HCT116 (cell line): Measurements from ENCODE around the gene USP50. TPM values are rescaled to one million over a fixed set of nuclear protein-coding genes. Genes with fewer than 3 reads are reported as not detected.

Experiments used
- ATAC-seq: fragments of 200-7000 bp; cut with Tn5 transposase; 2 replicates; pipeline ENCODE4 v1.9.1; 2020; ENCODE audit warnings: mild to moderate bottlenecking, moderate library complexity
- BruUV-seq: library from RNA; stranded (reverse); fragments of 400-500 nt; replicated peaks from 2 replicates; lab custom pipeline; 2021; lab: Mats Ljungman, UMichigan
- CTCF ChIA-PET: fragments of 300-600 bp; sonication (Branson Sonifier 250); formaldehyde crosslinking; loops from one replicate; lab custom pipeline; 2021; ENCODE audit warnings: antibody characterized with exemption; lab: Charles Lee
- POLR2A ChIA-PET: fragments of 300-600, 350-600 bp; sonication (Branson Sonifier 250); formaldehyde crosslinking; loops from one replicate; lab custom pipeline; 2021; ENCODE audit warnings: antibody characterized with exemption; lab: Charles Lee
- RAD21 ChIA-PET, 2 experiments: fragments of 300-600 bp; sonication (Branson Sonifier 250); formaldehyde crosslinking; loops; one replicate each; lab custom pipeline; 2023; ENCODE audit warnings: low total read pairs in 2 of 2; ENCODE audit not compliant: uncharacterized antibody in 2 of 2, unreplicated experiment in 2 of 2, low non-redundant PET in 1 of 2; lab: Charles Lee
- DNase-seq: peaks from one replicate; pipeline ENCODE4 v3.0.0-alpha.2; 2010; ENCODE audit warnings: low read depth, low spot score
- H2AFZ ChIP-seq: fragments of 200-600 bp; shearing (Covaris generic), sonication (generic); 2 replicates; pipeline ENCODE4 v1.6.1; 2017; ENCODE audit warnings: low read depth, mixed run types, mixed read lengths, antibody characterized with exemption, low read length; ENCODE audit not compliant: poor library complexity, severe bottlenecking
- H3K27ac ChIP-seq: 2 replicates; pipeline ENCODE4 v1.5.1; 2012; ENCODE audit warnings: low read depth, low read length
- H3K27me3 ChIP-seq: fragments of 200-600 bp; sonication (generic); 2 replicates; pipeline ENCODE4 v1.6.1; 2016; ENCODE audit warnings: mixed run types, low read length, mixed read lengths; ENCODE audit not compliant: insufficient read depth
- H3K36me3 ChIP-seq, 2 experiments: fragments of 200-500 bp in 1 of 2; fragments of 200-600 bp in 1 of 2; sonication (Bioruptor generic) in 1 of 2; sonication (generic) in 1 of 2; 2 replicates each; pipeline versions ENCODE4 v1.5.1 to v1.6.1; 2014 to 2016; ENCODE audit warnings: low read length in 2 of 2, inconsistent platforms in 1 of 2, mixed read lengths in 1 of 2, mixed run types in 1 of 2; ENCODE audit not compliant: insufficient read depth in 2 of 2, control insufficient read depth in 1 of 2
- H3K4me1 ChIP-seq, 2 experiments: fragments of 200-600 bp in 1 of 2; sonication (generic) in 1 of 2; 2 replicates each; pipeline versions ENCODE4 v1.5.1 to v1.6.1; 2012 to 2017; ENCODE audit warnings: low read length in 2 of 2, inconsistent platforms in 1 of 2, mild to moderate bottlenecking in 1 of 2, mixed read lengths in 1 of 2, mixed run types in 1 of 2, moderate library complexity in 1 of 2; ENCODE audit not compliant: insufficient read depth in 2 of 2, control insufficient read depth in 1 of 2
- H3K4me2 ChIP-seq: fragments of 200-600 bp; sonication (generic); 2 replicates; pipeline ENCODE4 v1.6.1; 2017; ENCODE audit warnings: mixed run types, low read length, mixed read lengths
- H3K4me3 ChIP-seq, 2 experiments: fragments of 200-600 bp in 1 of 2; sonication (generic) in 1 of 2; replicated peaks in 1 of 2; 2 replicates each; pipeline ENCODE4 v1.5.1; 2011 to 2016; ENCODE audit warnings: low read length in 2 of 2, control low read depth in 1 of 2, low read depth in 1 of 2, mild to moderate bottlenecking in 1 of 2, mixed read lengths in 1 of 2, mixed run types in 1 of 2
- H3K79me2 ChIP-seq: fragments of 200-600 bp; sonication (generic); 2 replicates; pipeline ENCODE4 v1.6.1; 2017; ENCODE audit warnings: mild to moderate bottlenecking, mixed run types, low read length, moderate library complexity, mixed read lengths; ENCODE audit not compliant: insufficient read depth
- H3K9ac ChIP-seq: fragments of 200-600 bp; sonication (generic); 2 replicates; pipeline ENCODE4 v1.6.1; 2016; ENCODE audit warnings: low read length, mixed read lengths
- H3K9me2 ChIP-seq: fragments of 200-600 bp; sonication (generic), shearing (Covaris generic); 2 replicates; pipeline ENCODE4 v1.6.1; 2017; ENCODE audit warnings: mixed run types, mild to moderate bottlenecking, moderate library complexity; ENCODE audit not compliant: insufficient read depth
- H3K9me3 ChIP-seq, 2 experiments: fragments of 200-500 bp in 1 of 2; fragments of 200-600 bp in 1 of 2; sonication (Bioruptor generic) in 1 of 2; sonication (generic) in 1 of 2; 2 replicates each; pipeline ENCODE4 v1.6.1; 2014 to 2017; ENCODE audit warnings: low read length in 2 of 2, mixed read lengths in 2 of 2, inconsistent platforms in 1 of 2, low read depth in 1 of 2, mild to moderate bottlenecking in 1 of 2, mixed run types in 1 of 2, moderate library complexity in 1 of 2; ENCODE audit not compliant: control insufficient read depth in 1 of 2, insufficient read depth in 1 of 2
- H4K20me1 ChIP-seq: fragments of 200-600 bp; sonication (generic), shearing (Covaris generic); 2 replicates; pipeline ENCODE4 v1.6.1; 2017; ENCODE audit warnings: mixed run types, mild to moderate bottlenecking, moderate library complexity; ENCODE audit not compliant: insufficient read depth
- CBX3 ChIP-seq: IDR thresholded peaks from 2 replicates; pipeline ENCODE4 v1.6.1; 2012; ENCODE audit warnings: low read depth
- CEBPB ChIP-seq: IDR thresholded peaks from 2 replicates; pipeline ENCODE4 v1.6.1; 2012; ENCODE audit warnings: low read depth
- EGR1 ChIP-seq: IDR thresholded peaks from 2 replicates; pipeline ENCODE4 v1.6.1; 2012; ENCODE audit warnings: low read depth
- EZH2phosphoT487 ChIP-seq: fragments of 200-600 bp; IDR thresholded peaks from 2 replicates; pipeline ENCODE4 v1.6.1; 2018; ENCODE audit warnings: antibody characterized with exemption, borderline replicate concordance
- POLR2A ChIP-seq: IDR thresholded peaks from 2 replicates; pipeline ENCODE4 v1.7.0; 2011; ENCODE audit warnings: borderline replicate concordance; ENCODE audit not compliant: insufficient read depth, insufficient read length; ENCODE audit errors: extremely low read depth
- POLR2AphosphoS5 ChIP-seq: IDR thresholded peaks from 2 replicates; pipeline ENCODE4 v1.6.1; 2011; ENCODE audit warnings: mild to moderate bottlenecking, low read depth, low read length, moderate library complexity
- RAD21 ChIP-seq: IDR thresholded peaks from 2 replicates; pipeline ENCODE4 v1.6.1; 2012; ENCODE audit warnings: low read depth, mild to moderate bottlenecking
- ZBTB33 ChIP-seq: IDR thresholded peaks from 2 replicates; pipeline ENCODE4 v1.6.1; 2011; ENCODE audit warnings: mild to moderate bottlenecking, low read length, moderate library complexity; ENCODE audit not compliant: insufficient replicate concordance; ENCODE audit errors: extremely low read depth
- ZFX ChIP-seq: fragments of 450-650 bp; IDR thresholded peaks from 2 replicates; pipeline ENCODE4 v1.6.1; 2017
- intact Hi-C: fragments of 100-400 bp; cut with micrococcal nuclease; formaldehyde crosslinking; loops from 2 replicates; pipeline ENCODE4 v1.10.0; 2022
- total RNA-seq: library from RNA; stranded (reverse); gene quantifications from one replicate; pipeline ENCODE4 v1.2.1, GENCODE V29; 2021; ENCODE audit not compliant: unreplicated experiment

USP50 gene
- total RNA-seq, 1 experiment from 2014 or later = not detected

GRCh38 chr15:50531163-50531562 is 15.3 kb downstream of the USP50 start:
- H3K79me2 ChIP-seq = no peaks in the 10 kb centered on the region
- H3K27ac ChIP-seq = no peak overlapping the region
- no TSS peak for BruUV-seq
- RAD21 ChIA-PET = no interaction called here
- no peaks in the 10 kb centered on the region for H3K4me1 ChIP-seq
- no peaks in the 10 kb centered on the region for H4K20me1 ChIP-seq
- TF ChIP-seq ZBTB33 (no peak), EZH2phosphoT487 (no peak), RAD21 (no peak)
- no peak overlapping the region for H3K9ac ChIP-seq
- H3K9me2 ChIP-seq = no peaks in the 10 kb centered on the region
- H3K36me3 ChIP-seq = no peaks in the 10 kb centered on the region
- H2AFZ ChIP-seq = no peak overlapping the region
- intact Hi-C loops = no loop called here
- CTCF ChIA-PET = no interaction called here
- ATAC-seq (no peak), DNase-seq (no peak)
- H3K4me2 ChIP-seq = no peak overlapping the region
- no peak overlapping the region for H3K4me3 ChIP-seq
- POLR2A ChIA-PET = no interaction called here
- H3K9me3 ChIP-seq = no peaks in the 10 kb centered on the region
- H3K27me3 ChIP-seq = no peaks in the 10 kb centered on the region

- no peak for TF ChIP-seq CEBPB
- no peak for TF ChIP-seq POLR2AphosphoS5
- no peak for TF ChIP-seq CBX3
- TF ChIP-seq EGR1 = no peak
- TF ChIP-seq ZFX = no peak
- TF ChIP-seq POLR2A = no peak
- no peaks in the 10 kb centered on the region for H4K20me1 ChIP-seq
- no peak overlapping the region for H3K9ac ChIP-seq
- POLR2A ChIA-PET = no interaction called here
- ATAC-seq (no peak), DNase-seq (no peak)
- RAD21 ChIA-PET = interaction anchor here in 1 of 2 experiments (1.1 kb wide), 1 partner anchor 25 kb away, joined by 5 read pairs; no protein-coding TSS in a partner anchor
- CTCF ChIA-PET = no interaction called here
- H3K79me2 ChIP-seq = no peaks in the 10 kb centered on the region
- no peaks in the 10 kb centered on the region for H3K9me3 ChIP-seq
- BruUV-seq = no TSS peak
- H3K27ac ChIP-seq = no peak overlapping the region
- no peak overlapping the region for H3K4me2 ChIP-seq
- H3K9me2 ChIP-seq = no peaks in the 10 kb centered on the region
- no peak overlapping the region for H3K4me3 ChIP-seq
- H3K27me3 ChIP-seq = no peaks in the 10 kb centered on the region
- no peak overlapping the region for H2AFZ ChIP-seq
- H3K4me1 ChIP-seq = no peaks in the 10 kb centered on the region
- intact Hi-C loops = no loop called here
- H3K36me3 ChIP-seq = no peaks in the 10 kb centered on the region
These were observed 22.6 kb downstream of the USP50 start for GRCh38 chr15:50523851-50524251.
